SK-N-SH (cell line): ENCODE measurements around the gene HSD17B4.

ENCODE experiments used
- CTCF ChIP-seq: fragments of 200-600 bp; sonication (generic); IDR thresholded peaks from 2 replicates; pipeline ENCODE4 v1.6.1; 2017; ENCODE audit warnings: antibody characterized with exemption, mild to moderate bottlenecking, moderate library complexity
- EP300 ChIP-seq, 2 experiments: IDR thresholded peaks; 2 replicates each; pipeline versions ENCODE4 v1.4.0 to v1.6.1; 2012; ENCODE audit warnings: borderline replicate concordance in 1 of 2, low read depth in 1 of 2, low read length in 1 of 2
- FOXJ3 ChIP-seq: sonication (generic); formaldehyde crosslinking; IDR thresholded peaks from 2 replicates; pipeline ENCODE4 v1.5.1; 2020; ENCODE audit warnings: mild to moderate bottlenecking, missing genetic modification reagents
- FOXM1 ChIP-seq: IDR thresholded peaks from 2 replicates; pipeline ENCODE4 v1.4.0; 2012; ENCODE audit warnings: low read depth, mild to moderate bottlenecking
- JUND ChIP-seq: IDR thresholded peaks from 2 replicates; pipeline ENCODE4 v1.4.0; 2012
- NRF1 ChIP-seq: IDR thresholded peaks from 2 replicates; pipeline ENCODE4 v1.6.1; 2012; ENCODE audit warnings: low read depth, mild to moderate bottlenecking, low read length
- POLR2AphosphoS5 ChIP-seq: IDR thresholded peaks from 2 replicates; pipeline ENCODE4 v1.6.1; 2012; ENCODE audit warnings: low read depth, low read length
- RCOR1 ChIP-seq: fragments of 150-350 bp; IDR thresholded peaks from 2 replicates; pipeline ENCODE4 v1.6.1; 2017; ENCODE audit warnings: antibody characterized with exemption, low read length
- TAF1 ChIP-seq: IDR thresholded peaks from 2 replicates; pipeline ENCODE4 v1.6.1; 2012; ENCODE audit warnings: low read depth, mild to moderate bottlenecking, low read length, moderate library complexity, borderline replicate concordance

GRCh38 chr5:119582987-119583386, 130.7 kb downstream of the HSD17B4 start:
- TF ChIP-seq CTCF (no peak), JUND (no peak), POLR2AphosphoS5 (no peak), FOXJ3 (no peak), TAF1 (no peak), FOXM1 (no peak), EP300 (IDR thresholded peaks at IDR 0.05; ENCODE audit: borderline replicate concordance in 1 of 2, low read depth in 1 of 2, low read length in 1 of 2) (no peak), NRF1 (no peak), RCOR1 (no peak)
